ENCODE data around the gene NENF.

NENF gene

DNA sequence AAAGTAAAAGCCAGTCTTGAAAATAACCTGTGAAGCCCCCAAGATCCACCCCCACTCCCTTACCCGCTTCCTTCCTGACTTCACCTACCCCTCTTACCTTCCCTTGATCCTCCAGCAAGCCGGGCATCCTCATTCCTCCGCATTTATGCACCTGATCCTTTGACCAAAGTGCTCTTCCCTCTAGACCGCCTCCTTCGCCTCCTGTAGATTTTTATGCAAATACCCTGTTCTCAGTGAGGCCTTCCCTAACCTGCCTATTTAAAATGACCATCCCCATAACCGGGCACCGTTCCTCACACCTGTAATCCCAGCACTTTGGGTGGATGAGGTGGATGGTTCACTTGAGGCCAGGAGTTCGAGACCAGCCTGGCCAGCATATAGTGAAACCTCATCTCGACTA is 1.1 kb upstream of the NENF start:
- no peak for DNase-seq (ENCODE audit: low read depth)

DNA sequence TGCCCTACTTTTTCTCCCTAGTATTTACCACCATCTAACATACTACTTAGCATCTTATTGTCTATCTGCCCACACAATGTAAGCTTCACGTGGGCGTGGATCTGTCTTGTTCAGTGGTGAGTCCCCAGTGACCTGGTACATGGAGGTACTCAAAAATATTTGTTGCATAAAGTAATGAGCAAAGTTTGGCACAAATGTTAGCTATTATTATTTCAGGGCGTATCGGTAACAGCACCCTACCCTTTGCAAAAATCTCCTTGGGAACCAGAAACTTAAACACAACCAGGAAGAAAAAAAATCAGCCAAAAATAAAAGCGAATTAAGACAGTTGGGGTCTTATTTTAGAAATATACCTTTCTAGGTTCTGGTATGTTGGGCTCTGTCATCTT is 454 bp upstream of the NENF start:
- DNase-seq (ENCODE audit: low read depth) = no peak

DNA sequence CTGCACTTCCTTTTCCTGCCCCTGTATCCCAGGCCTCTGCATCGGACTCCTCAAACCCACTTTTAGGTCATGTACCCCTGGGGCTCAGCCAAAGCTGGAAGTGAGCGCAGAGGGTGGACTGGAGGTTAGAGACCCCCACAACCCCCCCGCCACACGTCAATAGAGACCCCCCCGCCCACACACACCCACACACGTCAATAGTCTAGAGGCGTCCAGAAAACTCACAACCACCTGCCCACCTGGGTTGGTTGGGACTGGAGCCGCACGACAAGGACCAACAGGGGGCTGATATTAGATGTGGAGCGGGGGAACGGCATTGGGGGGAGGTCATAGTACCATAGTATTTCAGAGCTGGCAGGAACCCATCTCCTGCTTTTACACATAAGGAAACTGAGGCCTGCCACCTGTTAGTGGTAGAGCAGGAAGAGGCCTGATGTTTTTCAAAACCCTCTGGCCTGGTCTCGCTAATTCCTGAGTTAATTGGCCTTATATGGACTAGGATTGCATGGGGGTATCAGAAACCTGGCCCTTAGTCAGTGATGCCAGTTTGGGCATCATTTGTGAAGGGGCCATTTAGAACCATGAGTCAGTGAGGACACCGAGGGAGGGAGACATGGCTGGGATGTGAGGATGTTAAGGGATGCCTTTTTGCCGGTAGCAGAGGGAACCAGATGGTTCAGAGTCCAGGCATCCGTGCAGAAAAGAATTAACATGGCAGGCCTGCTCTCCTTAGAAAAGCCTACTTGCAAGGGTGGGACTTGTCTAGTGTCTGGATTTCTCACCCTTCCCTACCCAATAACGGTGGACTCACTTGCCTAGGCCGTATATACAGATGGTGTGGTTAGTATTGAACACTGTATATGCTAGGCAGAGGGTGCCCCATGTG is 1.1 kb downstream of the NENF start:
- no peak for DNase-seq (ENCODE audit: low read depth)

DNA sequence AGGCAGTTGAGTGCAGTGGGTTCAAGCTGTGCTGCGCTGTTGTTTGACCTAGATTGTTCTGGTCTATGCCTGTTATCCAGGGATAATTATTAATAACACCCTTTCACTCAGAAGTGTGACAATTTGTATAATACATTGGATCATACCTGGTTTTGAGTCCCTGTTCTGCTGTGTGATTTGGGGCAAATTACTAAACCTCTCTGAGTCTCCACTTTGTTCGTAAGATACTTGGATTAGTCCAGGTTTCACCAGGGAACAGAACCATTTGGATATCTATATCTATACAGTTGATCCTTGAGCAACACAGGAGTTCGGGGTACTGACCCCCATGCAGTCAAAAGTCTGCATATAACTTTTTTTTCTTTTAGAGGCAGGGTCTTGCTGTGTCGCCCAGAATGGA is 2.3 kb downstream of the NENF start:
- no peak for DNase-seq (ENCODE audit: low read depth)

DNA sequence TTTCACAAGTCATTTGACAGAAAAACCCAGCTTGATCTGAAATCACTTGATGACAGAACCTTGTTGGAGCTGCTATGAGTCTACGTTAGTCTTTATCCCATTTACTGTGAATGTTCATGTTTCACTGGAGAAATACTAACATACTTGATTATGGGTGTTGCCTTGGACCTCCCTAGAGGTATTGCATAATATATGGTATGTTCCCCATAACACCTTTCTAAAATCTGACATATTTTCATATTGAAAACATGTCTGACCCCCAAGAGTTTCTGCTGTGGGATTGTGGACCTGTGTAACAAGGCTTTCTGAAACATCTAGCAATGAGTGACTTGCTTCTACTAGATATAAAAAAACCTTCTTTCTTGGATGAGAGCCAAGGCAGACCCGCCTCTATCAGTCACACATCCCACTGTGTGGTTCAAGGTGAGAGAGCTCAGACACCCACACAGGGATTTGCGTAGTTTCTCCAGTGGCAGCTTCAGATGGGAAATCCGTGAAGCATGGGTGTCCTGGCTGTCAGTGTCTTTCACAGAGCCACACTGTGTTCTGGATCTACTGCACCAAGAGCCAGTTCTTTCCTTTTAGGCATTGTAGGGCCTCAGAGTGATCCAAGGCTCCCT is 4.6 kb downstream of the NENF start:
- DNase-seq (ENCODE audit: low read depth) = no peak

DNA sequence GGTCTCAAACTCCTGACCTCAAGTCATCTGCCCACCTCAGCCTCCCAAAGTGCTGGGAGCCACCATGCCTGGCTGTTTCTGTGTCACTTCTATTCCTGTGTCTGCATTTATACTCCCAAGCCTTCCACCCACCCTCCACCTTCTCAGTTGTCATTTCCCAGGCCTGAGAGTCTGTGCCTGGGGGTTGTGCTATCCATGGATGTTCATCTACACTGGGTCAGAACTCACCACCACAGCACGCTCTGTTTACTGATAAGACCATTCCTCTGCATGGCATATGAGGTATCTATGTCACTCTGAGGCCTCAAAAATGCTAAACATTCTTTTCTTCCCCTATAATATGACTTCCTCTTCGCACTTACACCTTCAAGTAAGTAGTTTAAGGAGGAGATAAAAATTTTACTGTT is 6.1 kb downstream of the NENF start:
- DNase-seq (ENCODE audit: low read depth) = peak; percentile 58

DNA sequence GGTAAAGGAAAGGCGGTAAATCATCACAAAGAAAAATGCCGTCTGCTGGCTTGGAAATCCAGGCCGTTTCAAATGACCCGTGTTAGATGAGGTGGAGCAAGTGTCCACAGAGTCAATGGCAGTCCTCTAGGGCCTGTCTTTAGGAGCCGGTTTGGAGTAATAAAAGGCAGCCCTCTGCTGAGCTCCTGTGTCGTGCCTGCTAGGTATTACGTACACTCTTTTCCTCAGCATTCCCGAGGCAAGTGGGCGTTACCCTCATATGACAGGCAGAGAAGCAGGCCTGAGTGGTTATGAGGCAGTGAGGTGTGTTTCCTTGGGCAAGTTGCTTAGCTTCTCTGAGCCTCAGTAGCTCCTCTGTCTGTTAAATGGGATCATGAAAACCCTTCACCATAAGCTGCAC is 7.7 kb downstream of the NENF start:
- DNase-seq (ENCODE audit: low read depth) = no peak

DNA sequence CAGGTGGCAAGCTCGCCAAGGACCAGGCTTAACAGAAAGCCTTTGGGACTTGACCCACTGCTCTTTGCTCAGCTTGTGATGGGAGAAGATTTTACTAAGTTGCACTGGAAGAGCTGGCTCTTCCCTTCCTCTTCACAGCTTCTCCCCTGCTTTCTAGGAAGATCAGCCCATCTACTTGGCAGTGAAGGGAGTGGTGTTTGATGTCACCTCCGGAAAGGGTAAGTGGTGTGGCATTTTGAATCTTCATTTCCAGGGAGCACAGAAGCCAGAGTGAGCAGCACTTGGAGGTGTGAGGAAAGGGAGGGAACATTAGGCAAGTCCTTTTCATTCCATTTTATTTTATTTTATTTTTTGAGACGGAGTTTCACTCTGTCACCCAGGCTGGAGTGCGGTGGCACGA is 9.7 kb downstream of the NENF start:
- DNase-seq (ENCODE audit: low read depth) = no peak

DNA sequence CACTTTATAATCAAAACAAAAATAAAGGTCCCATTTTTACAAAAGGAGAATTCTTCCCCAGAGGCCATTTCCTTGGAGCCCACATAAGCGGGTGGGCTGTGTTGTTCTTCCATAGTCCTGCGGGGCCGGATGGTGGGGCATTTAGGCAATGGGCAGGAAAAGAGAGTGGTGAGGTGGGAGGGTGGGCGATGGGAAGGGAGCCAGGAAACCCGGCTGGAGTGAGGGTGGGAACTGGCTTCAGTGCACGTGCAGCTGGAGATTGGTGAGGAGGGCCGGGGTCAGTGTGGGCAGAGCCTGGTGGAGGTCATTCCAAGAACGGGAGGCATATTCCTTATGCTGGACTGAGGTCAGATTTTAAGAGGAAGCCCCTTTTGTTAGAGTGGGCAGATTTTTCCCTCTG is 13.6 kb downstream of the NENF start:
- no peak for DNase-seq (ENCODE audit: low read depth)

DNA sequence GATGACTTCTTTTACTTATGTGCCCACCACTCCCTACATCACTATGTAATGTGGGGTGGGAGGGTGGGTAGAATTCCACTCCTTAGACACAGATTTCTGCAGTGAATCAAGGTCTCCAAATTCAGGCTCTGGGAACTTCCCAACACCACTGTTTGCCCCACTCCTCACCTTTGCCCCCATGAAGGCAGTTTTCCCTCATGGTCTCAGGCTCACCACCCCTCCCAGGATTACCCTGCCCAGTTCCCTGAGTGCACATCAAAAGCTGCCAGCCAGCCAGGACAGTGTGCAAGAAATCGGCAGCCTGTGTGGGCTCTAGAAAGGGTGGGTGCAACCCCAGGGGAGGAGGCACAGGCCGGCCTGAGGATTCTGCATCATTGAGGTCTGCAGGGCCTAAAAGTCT is 14.8 kb downstream of the NENF start:
- no peak for DNase-seq (ENCODE audit: low read depth)

DNA sequence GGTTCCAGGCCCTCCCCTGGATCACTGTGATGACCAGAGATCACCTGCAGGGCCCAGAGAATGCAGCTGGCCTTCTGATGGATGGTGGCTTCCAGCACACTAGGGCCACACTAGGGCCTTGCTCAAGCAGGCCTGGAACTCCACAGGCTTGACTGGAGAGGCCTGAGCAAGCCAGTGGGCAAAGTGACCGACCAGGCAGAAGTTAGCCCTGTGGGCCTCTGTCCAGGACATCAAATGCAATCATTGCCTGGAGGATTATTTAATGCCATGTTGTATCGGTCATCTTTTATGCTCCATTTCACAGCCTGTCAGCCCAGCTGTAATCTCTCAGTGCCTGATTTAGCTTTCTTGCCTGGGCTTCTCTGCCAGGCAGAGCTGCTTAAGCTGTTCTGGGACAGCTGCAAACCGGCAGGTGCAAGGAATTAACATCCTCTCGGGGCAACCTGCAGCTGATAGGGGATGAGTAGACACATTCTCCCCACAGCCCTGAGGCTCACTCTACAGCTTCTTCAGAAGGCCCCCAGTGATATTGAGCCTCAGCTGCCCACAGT is 17.7 kb downstream of the NENF start:
- no peak for DNase-seq (ENCODE audit: low read depth)

DNA sequence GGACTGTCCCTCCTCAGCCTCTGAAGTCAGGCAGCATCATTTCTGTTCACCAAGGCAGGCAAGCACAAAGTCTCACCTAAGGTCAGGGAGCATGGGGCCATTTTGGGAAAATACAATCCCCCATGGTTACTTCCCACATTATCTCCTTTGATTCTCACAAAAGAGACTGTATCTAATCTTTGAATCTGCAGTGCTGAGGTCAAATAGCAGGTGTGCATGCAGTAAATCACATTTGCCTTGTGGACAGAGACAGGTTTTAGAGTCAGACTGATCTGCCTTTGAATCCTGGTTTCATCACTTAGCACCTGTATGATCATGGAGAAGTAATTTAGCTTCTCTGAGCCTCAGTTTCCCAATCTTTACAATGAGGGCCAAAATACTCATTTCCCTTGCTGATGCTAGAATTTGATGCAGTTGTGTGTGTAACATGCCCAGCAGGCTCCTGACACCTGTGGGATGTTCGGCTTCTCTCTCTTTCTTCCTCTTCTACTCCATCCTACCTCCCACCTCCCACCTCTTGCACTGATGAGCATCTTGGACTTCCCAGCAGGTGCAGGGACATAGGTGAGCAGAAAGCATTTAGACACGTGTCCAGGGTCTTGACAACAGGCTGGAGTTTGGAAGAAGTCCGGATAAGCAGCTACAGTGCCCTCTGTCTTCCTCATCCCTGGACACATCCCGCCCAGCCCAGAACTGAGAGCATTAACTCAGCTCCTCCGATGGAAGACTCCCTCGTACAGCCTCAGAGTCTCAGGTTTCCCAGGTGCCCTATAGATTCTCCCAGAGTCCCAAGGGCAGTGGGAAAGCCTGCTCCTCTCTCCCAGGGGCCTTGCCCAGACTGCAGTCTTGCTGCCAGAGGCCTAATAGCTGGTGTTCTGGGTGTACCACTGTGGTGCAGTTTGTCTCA is 18.9 kb downstream of the NENF start:
- DNase-seq (ENCODE audit: low read depth) = no peak

DNA sequence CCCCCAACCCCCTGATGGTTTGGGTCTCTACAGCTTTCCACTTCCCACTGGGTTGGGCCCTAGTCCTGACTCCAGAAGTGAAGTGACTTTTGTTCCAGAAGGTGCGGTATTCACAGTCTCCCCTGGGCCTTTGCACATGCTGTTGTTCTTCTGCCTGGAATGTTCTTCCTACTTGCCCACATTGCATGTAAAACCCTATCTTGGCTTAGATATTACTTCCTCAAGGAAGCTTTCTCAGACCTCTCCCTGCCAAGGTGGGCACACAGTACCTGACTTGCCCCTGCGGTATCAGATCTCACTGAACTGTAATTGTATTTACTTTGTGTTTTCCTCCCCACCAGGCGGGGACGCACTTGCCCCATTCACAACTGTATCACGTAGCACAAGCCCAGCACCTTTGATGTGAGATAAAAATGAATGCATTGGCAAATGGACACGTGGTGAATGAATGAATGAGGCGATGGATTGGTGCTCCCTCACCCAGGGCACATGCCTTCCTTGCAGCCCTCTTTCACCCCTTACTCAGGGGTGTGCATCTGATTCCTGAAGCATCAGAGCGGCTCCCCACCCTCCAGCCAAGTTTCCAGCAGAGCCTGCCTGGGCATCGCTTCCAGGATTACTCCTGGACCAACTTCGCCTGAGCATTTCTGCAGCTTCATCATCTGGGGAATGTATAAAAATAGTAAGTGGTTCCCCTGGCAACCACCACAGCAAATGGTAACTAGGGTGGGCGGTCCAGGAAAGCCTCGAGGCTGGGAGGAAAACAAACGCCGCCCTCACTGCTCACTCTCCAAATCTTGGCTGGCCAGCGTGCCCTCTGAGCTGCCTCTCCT is 19.8 kb downstream of the NENF start:
- DNase-seq (ENCODE audit: low read depth) = no peak

DNA sequence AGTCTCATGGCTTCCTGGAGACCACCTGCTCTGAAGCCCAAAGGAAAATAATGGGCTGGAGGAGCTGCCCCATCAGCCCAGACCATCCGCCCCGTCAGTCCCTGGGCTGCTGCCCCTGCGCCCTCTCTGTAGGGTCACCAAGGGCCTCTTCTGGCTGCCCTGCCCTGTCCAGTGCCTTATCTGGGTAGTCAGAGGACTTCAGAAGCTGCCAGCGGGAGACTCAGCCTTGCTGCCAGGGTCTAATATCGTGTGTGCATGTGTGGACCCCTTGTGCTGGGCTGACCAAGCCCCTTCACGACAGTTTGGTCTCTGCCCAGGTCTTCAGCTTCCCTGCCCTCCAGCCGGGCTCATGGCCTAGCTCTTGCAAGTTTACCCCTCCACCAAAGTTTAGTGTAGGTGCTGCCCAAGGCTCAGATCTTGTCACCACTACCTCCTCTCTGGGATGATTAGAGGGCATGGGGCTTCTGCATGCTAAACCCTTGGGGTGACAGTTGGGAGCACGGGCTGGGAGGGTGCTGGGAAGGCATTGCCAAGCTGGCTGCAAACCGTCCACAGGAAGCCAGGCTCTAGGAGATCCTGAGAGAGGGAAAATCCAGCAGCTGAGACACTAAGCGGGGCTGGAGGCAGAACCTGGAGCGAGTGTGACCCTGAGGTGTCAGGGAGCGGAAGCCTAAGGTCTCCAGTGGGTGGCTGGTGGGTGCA is 20.6 kb downstream of the NENF start:
- no peak for DNase-seq (ENCODE audit: low read depth)

DNA sequence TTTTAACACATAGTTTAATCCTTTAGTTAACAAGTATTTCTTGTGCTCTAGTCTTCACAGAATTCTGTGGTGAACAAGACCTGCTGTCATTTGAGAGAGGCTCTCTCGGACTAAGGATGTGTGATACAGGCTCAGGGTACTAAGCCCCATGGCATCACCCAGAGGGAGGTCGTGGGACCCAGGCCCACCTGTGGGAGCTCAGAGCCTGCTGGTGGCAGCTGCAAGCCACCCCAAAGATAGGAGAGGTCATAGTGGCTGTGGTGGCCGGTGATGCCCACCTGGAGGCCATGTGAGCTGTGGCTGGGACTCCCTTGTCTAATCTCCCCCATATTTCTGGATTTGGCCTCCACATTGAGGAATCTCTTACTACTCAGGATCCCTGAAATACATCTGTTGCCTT is 22.0 kb downstream of the NENF start:
- DNase-seq (ENCODE audit: low read depth) = no peak

DNA sequence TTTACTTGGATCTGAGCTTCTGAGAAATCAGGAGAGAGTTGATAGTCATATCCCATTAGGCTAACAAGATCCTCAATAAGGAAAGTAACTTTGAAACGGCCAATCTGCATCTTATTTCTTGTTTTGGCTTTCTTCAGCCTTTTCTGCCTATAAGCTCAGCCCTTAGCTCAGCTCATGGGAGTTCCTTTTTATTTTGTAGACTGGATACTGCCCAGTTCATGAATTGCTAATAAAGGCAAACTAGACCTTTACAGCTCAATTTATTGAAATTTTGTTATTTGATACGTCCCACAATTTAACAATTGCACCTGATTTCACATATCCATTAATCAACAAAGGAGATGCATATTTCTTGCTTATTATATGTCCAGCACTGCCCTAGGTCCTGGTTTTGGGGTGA is 22.7 kb downstream of the NENF start:
- no peak for DNase-seq (ENCODE audit: low read depth)

DNA sequence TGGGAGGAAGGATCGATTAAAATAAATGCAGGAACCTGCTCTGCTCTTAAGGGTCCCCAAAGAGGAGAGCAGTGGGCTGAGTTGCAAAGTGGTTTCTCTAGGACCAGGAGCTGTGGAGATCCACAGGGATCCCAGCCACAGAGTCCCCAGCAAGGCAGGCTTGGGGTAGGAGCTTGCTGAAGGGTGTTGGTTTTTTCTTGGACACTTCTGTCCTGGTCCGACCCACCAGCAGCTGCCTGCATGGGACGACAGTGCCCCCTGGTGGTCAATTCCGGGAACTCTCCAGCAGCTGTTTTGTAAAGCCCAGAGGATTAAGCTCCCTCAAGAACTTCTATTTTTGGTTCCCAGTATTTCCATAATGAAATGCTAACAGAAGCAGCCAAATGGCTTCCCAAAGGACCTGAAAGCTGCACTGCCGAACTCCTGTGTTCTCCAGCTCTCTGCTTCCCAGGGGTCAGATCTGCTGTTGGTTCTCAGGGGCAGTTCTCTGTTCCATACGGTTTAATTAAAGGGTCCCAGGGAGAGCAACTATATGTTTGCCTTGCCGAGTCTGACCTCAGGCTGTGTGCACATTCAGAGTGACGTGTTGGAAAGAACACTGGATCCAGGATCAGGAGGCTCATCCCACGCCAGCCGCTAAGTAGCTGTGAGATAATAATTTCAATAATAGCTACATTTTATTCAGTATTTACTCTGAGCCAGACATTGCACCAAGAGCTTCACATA is 23.2 kb downstream of the NENF start:
- peak; percentile 77 for DNase-seq (ENCODE audit: low read depth)

DNA sequence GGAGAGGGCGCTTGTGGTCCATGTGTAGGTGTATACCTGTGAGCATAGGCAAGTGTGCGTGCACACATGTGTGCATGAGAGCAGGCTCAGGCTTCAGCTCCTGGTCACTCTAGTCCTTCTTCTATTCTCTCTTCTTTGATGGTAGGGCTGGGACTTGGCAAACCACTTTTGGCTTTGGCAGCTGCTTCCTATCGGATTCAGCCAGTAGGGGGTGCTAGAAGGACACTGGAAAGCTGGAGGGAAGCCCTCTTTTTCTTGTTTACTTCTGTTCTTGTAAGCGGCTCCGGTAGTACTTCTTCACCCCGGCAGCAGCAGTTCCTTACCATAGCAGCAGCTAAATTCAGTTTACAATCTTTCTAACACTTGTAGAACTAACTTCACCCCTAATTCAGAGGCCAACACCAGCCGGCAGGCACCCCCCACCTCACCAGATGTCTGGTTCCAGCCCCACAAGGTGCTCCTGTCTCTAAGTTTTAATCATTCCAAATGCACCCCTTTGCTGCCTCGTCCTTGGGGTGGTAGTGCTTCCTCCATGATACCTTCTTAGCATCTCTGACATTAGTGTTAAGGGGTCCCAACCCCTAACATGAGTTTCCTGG is 25.1 kb downstream of the NENF start:
- DNase-seq (ENCODE audit: low read depth) = peak; percentile 37

DNA sequence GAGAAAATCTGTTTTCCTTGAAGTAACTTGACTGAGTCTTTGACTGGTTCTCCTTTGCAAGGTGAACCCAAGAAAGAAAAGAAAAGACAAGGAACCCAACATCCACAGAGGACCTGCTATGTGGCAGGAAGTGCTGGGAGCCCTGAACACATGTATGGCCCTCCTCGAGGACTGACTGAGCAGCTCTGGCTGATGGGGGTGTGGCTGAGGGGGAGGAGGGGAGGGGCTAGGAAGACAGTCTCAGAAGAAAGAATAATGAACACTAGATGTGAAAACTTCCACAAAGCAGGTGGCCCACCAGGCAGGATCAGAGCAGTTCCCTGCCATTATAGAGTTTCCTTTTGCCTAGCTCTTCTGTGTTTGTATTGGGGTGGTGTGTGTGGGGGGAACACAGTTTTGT is 26.1 kb downstream of the NENF start:
- peak; percentile 29 for DNase-seq (ENCODE audit: low read depth)

DNA sequence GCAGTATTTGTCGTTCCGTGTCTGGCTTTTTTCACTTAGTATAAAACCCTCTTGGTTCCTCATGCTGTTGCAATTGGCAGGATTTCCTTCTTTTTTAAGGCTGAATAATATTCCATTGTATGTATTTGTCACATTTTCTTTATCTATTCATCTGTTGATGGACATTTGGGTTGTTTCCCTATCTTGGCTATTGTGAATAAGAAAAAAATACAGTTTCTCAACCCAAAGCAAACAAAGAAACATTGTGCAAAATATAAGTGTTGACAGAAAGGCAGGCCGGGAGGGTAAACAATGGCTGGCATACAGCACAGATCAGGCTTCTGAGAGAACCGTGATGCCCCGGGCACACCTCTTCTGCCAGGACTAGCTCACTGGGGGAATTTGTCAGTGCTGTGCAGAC is 26.9 kb downstream of the NENF start:
- DNase-seq (ENCODE audit: low read depth) = no peak

Measured in CMK (cell line).